KG1 (cell line): ENCODE results near the gene FREM3.

Source experiments
- DNase-seq: peaks from one replicate; lab custom pipeline; 2025; lab: John Stamatoyannopoulos, UW

Gene FREM3

GRCh38 chr4:143667461-143667860 is 33.0 kb downstream of the FREM3 start:
- no peak for DNase-seq

GRCh38 chr4:143658336-143658735 is 42.1 kb downstream of the FREM3 start:
- no peak for DNase-seq

- DNase-seq: no peak
Observed at GRCh38 chr4:143654571-143654970, 45.9 kb downstream of the FREM3 start.

GRCh38 chr4:143653031-143653430 is 47.4 kb downstream of the FREM3 start:
- no peak for DNase-seq

- no peak for DNase-seq
Observed at GRCh38 chr4:143643399-143643798, 57.1 kb downstream of the FREM3 start.

GRCh38 chr4:143642611-143643010 is 57.9 kb downstream of the FREM3 start:
- no peak for DNase-seq

- no peak for DNase-seq
Observed at GRCh38 chr4:143641361-143641760, 59.1 kb downstream of the FREM3 start.

GRCh38 chr4:143634763-143635162 is 65.7 kb downstream of the FREM3 start:
- DNase-seq: no peak

GRCh38 chr4:143633833-143634232 is 66.6 kb downstream of the FREM3 start:
- no peak for DNase-seq

GRCh38 chr4:143626134-143626911 is 74.2 kb downstream of the FREM3 start:
- DNase-seq: no peak

GRCh38 chr4:143625632-143626031 is 74.8 kb downstream of the FREM3 start:
- no peak for DNase-seq

- DNase-seq: no peak
Observed at GRCh38 chr4:143623896-143624295, 76.6 kb downstream of the FREM3 start.

GRCh38 chr4:143618811-143619210 is 81.7 kb downstream of the FREM3 start:
- no peak for DNase-seq

GRCh38 chr4:143617994-143618679 is 82.3 kb downstream of the FREM3 start:
- no peak for DNase-seq

- no peak for DNase-seq
Observed at GRCh38 chr4:143616771-143617170, 83.7 kb downstream of the FREM3 start.

- DNase-seq: no peak
Observed at GRCh38 chr4:143609492-143609891, 91.0 kb downstream of the FREM3 start.

- DNase-seq: no peak
Observed at GRCh38 chr4:143606480-143606879, 94.0 kb downstream of the FREM3 start.

- DNase-seq: no peak
Observed at GRCh38 chr4:143599827-143600226, 100.6 kb downstream of the FREM3 start.

GRCh38 chr4:143598816-143599215 is 101.7 kb downstream of the FREM3 start:
- no peak for DNase-seq

- DNase-seq: no peak
Observed at GRCh38 chr4:143597276-143597675, 103.2 kb downstream of the FREM3 start.

GRCh38 chr4:143587703-143588102 is 112.8 kb downstream of the FREM3 start:
- no peak for DNase-seq

- DNase-seq: no peak
Observed at GRCh38 chr4:143586080-143586479, 114.4 kb downstream of the FREM3 start.

GRCh38 chr4:143585548-143585947 is 114.9 kb downstream of the FREM3 start:
- no peak for DNase-seq
